GM12891 (cell line): ENCODE measurements around the gene KCNQ1OT1.

Experiments
- PAX5 ChIP-seq: IDR thresholded peaks from 2 replicates; pipeline ENCODE4 v1.6.1; 2011; ENCODE audit warnings: low read length, moderate library complexity, mild to moderate bottlenecking; ENCODE audit not compliant: insufficient read depth, severe bottlenecking
- POLR2A ChIP-seq: IDR thresholded peaks from 2 replicates; pipeline ENCODE4 v1.6.1; 2011; ENCODE audit warnings: low read depth, low read length, control low read depth
- POLR2AphosphoS5 ChIP-seq: IDR thresholded peaks from 2 replicates; pipeline ENCODE4 v1.6.1; 2011; ENCODE audit warnings: low read depth, low read length, control low read depth
- POU2F2 ChIP-seq: IDR thresholded peaks from 2 replicates; pipeline ENCODE4 v1.6.1; 2011; ENCODE audit warnings: low read depth, mild to moderate bottlenecking, control low read depth, low read length, moderate library complexity
- SPI1 ChIP-seq: IDR thresholded peaks from 2 replicates; pipeline ENCODE4 v1.6.1; 2011; ENCODE audit warnings: low read depth, low read length, control low read depth
- TAF1 ChIP-seq: IDR thresholded peaks from 2 replicates; pipeline ENCODE4 v1.6.1; 2011; ENCODE audit warnings: low read depth, low read length, control low read depth

- TF ChIP-seq POLR2A: no peak
- no peak for TF ChIP-seq POLR2AphosphoS5
- TF ChIP-seq TAF1: no peak
- TF ChIP-seq POU2F2: no peak
- no peak for TF ChIP-seq PAX5
- no peak for TF ChIP-seq SPI1
These were observed 120.3 kb downstream of the KCNQ1OT1 start for GRCh38 chr11:2579315-2580060.
